ENCODE data around the gene SNAPC4.

GRCh38 chr9:136445799-136446198 lies 45.8 kb upstream of the SNAPC4 start:
- no peak for TF ChIP-seq CTCF (IDR thresholded peaks at IDR 0.05; ENCODE audit: control extremely low read depth in 1 of 3, insufficient read depth in 1 of 3, low read depth in 1 of 3, low read length in 3 of 3)
- TF ChIP-seq POLR2AphosphoS5 (IDR thresholded peaks at IDR 0.05; ENCODE audit: low read depth, low read length) = no peak
- TF ChIP-seq CHD1 (IDR thresholded peaks at IDR 0.05; ENCODE audit: low read depth, low read length) = no peak
- TF ChIP-seq JUND (IDR thresholded peaks at IDR 0.05; ENCODE audit: low read length) = no peak
